C4-2B (cell line): ENCODE data around the gene PHYHD1.

Experiments
- H3K27ac ChIP-seq: fragments of 450-650 bp; 2 replicates; pipeline ENCODE4 v1.5.1; 2017
- CTCF ChIP-seq: fragments of 450-650 bp; conservative IDR thresholded peaks from 2 replicates; pipeline ENCODE4 v1.5.1; 2017; ENCODE audit warnings: mild to moderate bottlenecking
- ZFX ChIP-seq: fragments of 450-650 bp; IDR thresholded peaks from 2 replicates; pipeline ENCODE4 v1.6.1; 2017

Gene PHYHD1

GRCh38 chr9:128920381-128921058 lies at the start of gene PHYHD1:
PHYHD1 (plus strand) TSS chr9:128920982; CDS start chr9:128922324, 1,342 bp downstream.
- TF ChIP-seq CTCF (no peak), ZFX (no peak)
- H3K27ac ChIP-seq = peak within 1 kb of the TSS; percentile 47

- H3K27ac ChIP-seq = peak overlapping the region; percentile 6; the same call in 1 of the 2 replicates
- TF ChIP-seq CTCF (no peak), ZFX (no peak)
Measured at GRCh38 chr9:128877852-128878251, 42.9 kb upstream of the PHYHD1 start.

DNA sequence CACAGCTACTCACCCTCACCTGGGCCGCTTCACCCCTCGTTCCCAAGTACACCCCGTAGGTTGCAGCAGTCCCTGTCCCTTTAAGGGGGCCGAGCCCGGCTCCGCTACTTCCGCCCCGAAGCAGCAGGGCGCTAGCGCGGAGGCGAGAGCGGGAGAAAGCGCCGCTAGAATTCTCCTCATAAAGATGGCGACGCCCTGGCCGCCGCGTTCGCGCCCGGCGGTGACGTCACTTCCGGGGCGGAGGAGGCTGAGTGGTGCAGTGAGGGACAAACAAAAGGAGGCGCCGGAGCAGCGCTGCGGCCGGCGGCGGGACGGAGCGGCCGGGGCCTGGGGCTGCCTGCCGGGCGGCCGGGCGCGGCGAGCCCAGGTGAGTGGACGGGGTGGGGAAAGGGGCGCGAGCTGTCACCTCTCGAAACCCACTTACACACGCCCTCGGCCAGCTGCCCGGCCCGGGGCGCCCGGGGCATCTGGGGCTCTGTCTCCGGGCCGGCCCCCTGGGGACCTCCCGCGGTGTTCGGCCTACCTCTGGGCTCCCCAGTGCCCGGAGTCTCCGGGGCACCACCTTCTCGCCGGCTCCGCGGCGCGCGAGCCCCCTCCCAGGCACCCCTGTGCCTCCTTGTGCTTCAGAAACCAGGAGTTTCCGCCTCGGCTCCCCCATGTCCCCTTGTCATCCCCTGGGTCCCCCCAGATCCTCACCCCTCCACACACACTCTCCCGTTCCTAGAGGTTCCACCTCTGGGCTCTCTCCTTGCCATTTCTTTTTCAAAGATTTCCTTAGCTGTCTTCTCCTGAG lies 38.7 kb upstream of the PHYHD1 start, which contains the start of the genes KYAT1 and LRRC8A:
Gene KYAT1 (minus strand): TSS at position 67 of the 793 bp plus-strand sequence. CDS start 36,545 bp downstream, outside the sequence.
Gene LRRC8A (plus strand): TSS at position 250 of the 793 bp plus-strand sequence. CDS start 25,032 bp downstream, outside the sequence.
- no peak for TF ChIP-seq CTCF
- peak; percentile 66; the same call in 1 of the 2 replicates for TF ChIP-seq ZFX
- H3K27ac ChIP-seq = peak within 1 kb of the TSS; percentile 90

GRCh38 chr9:128882677-128883603 lies 37.8 kb upstream of the PHYHD1 start:
- peak overlapping the region; percentile 90 for H3K27ac ChIP-seq
- TF ChIP-seq ZFX (no peak), CTCF (no peak)

DNA sequence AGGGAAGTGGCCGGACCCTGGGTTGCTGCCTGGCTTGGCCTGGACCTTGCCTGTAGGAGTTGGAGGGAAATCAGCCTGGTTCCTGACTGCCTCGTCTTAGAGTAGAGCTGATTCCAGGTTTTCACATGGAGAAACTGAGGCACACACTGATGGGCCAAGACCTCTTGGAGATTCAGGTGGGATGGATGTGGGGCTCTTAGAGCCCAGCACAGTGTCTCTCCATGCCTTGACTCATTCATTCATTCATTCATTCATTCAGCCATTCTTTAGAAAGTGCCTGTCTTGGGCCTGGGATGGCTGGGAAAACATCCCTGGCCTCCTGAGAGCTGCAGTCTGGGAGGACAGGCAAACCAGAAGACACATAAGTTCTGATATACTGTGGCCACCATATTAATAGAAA lies 36.6 kb upstream of the PHYHD1 start:
- TF ChIP-seq ZFX (no peak), CTCF (no peak)
- H3K27ac ChIP-seq = no peak overlapping the region

- no peak overlapping the region for H3K27ac ChIP-seq
Measured at GRCh38 chr9:128885376-128885775, 35.4 kb upstream of the PHYHD1 start.

More at GRCh38 chr9:128885376-128885775, 35.4 kb upstream of the PHYHD1 start:
- TF ChIP-seq ZFX (no peak), CTCF (no peak)
